Osteocyte (in vitro differentiated cells): ENCODE measurements around the gene LENEP. TPM values are rescaled to one million over a fixed set of nuclear protein-coding genes. Genes with fewer than 3 reads are reported as not detected.

Source experiments
- DNase-seq: peaks from one replicate; pipeline ENCODE4 v3.0.0; 2021; ENCODE audit warnings: mixed read lengths; ENCODE audit not compliant: unreplicated experiment; ENCODE audit errors: extremely low spot score
- H3K27ac Mint-ChIP-seq: one replicate; pipeline ENCODE4 v1.8.0; 2021; ENCODE audit warnings: mild to moderate bottlenecking, mixed read lengths; ENCODE audit not compliant: unreplicated experiment
- H3K27me3 Mint-ChIP-seq: one replicate; pipeline ENCODE4 v1.8.0; 2021; ENCODE audit warnings: mixed read lengths; ENCODE audit not compliant: unreplicated experiment
- H3K36me3 Mint-ChIP-seq: one replicate; pipeline ENCODE4 v1.8.0; 2021; ENCODE audit warnings: mixed read lengths; ENCODE audit not compliant: unreplicated experiment
- H3K4me1 Mint-ChIP-seq: one replicate; pipeline ENCODE4 v1.8.0; 2021; ENCODE audit warnings: mixed read lengths; ENCODE audit not compliant: unreplicated experiment
- H3K4me3 Mint-ChIP-seq: one replicate; pipeline ENCODE4 v1.8.0; 2021; ENCODE audit warnings: mild to moderate bottlenecking, moderate library complexity, mixed read lengths; ENCODE audit not compliant: unreplicated experiment
- H3K9me3 Mint-ChIP-seq: one replicate; pipeline ENCODE4 v1.8.0; 2021; ENCODE audit warnings: mixed read lengths; ENCODE audit not compliant: unreplicated experiment
- total RNA-seq: library from RNA; stranded (reverse); gene quantifications from 2 replicates; pipeline ENCODE4 v1.2.1, GENCODE V29; 2021
- TF ChIP-seq, protein P1 (sequence below): fragments of 200-600 bp; sonication (generic); IDR thresholded peaks from 2 replicates; pipeline ENCODE4 v1.5.0; 2021; ENCODE audit warnings: antibody characterized with exemption, mild to moderate bottlenecking, moderate library complexity

Gene LENEP
- total RNA-seq, 1 donor from 2014 or later: not detected

DNA sequence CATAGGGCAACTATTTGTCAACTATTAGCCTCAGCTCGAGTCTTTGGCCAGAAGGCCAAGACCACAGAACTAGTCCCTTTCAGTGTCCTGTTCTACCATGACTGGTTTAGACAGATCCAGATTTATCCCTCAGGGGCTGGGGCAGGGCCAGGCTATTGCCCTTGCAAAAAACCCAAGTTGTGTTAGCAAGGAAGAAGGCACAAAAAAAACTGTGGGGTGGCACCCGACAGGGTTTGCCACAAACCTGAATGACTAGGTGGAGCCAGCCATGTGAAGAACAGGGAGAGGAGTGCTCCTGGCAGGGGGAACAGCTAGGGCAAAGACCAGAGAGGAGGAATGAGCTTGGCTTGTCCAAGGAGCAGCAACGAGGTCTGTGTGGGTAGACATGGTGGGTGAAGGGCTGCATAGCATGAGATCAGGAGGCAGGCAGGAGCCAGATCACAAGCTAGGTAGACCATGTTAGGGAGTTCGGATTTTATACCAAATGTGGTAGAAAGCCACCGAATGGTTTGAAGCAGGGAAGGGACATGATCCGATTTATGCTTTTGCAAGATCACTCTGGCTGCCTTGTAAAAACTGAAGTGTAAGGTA is 44.6 kb downstream of the LENEP start:
- TF ChIP-seq, protein P1, sequence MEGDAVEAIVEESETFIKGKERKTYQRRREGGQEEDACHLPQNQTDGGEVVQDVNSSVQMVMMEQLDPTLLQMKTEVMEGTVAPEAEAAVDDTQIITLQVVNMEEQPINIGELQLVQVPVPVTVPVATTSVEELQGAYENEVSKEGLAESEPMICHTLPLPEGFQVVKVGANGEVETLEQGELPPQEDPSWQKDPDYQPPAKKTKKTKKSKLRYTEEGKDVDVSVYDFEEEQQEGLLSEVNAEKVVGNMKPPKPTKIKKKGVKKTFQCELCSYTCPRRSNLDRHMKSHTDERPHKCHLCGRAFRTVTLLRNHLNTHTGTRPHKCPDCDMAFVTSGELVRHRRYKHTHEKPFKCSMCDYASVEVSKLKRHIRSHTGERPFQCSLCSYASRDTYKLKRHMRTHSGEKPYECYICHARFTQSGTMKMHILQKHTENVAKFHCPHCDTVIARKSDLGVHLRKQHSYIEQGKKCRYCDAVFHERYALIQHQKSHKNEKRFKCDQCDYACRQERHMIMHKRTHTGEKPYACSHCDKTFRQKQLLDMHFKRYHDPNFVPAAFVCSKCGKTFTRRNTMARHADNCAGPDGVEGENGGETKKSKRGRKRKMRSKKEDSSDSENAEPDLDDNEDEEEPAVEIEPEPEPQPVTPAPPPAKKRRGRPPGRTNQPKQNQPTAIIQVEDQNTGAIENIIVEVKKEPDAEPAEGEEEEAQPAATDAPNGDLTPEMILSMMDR: no peak
- Mint-ChIP-seq H3K27me3 (no peaks in the 10 kb centered on the region), H3K36me3 (no peaks in the 10 kb centered on the region), H3K27ac (no peak overlapping the region), H3K4me1 (no peaks in the 10 kb centered on the region), H3K9me3 (no peaks in the 10 kb centered on the region), H3K4me3 (no peak overlapping the region)
- DNase-seq: no peak

GRCh38 chr1:155038602-155039307 is 45.4 kb downstream of the LENEP start:
- DNase-seq: no peak
- H3K27me3 Mint-ChIP-seq: no peaks in the 10 kb centered on the region
- H3K9me3 Mint-ChIP-seq: no peaks in the 10 kb centered on the region
- H3K27ac Mint-ChIP-seq: no peak overlapping the region
- no peaks in the 10 kb centered on the region for H3K36me3 Mint-ChIP-seq
- H3K4me3 Mint-ChIP-seq: no peak overlapping the region
- H3K4me1 Mint-ChIP-seq: peaks cover 2% of the 10 kb centered on the region
- TF ChIP-seq, protein P1: no peak

- Mint-ChIP-seq H3K4me1 (peaks cover 4% of the 10 kb centered on the region), H3K27ac (no peak overlapping the region), H3K4me3 (no peak overlapping the region), H3K27me3 (no peaks in the 10 kb centered on the region), H3K9me3 (no peaks in the 10 kb centered on the region), H3K36me3 (no peaks in the 10 kb centered on the region)
- TF ChIP-seq, protein P1: no peak
- no peak for DNase-seq
Measured at GRCh38 chr1:155039308-155039669, 45.9 kb downstream of the LENEP start.

GRCh38 chr1:155040358-155041093 is 47.1 kb downstream of the LENEP start:
- Mint-ChIP-seq H3K27ac (no peak overlapping the region), H3K4me1 (peaks cover 9% of the 10 kb centered on the region), H3K36me3 (no peaks in the 10 kb centered on the region), H3K4me3 (no peak overlapping the region), H3K27me3 (no peaks in the 10 kb centered on the region), H3K9me3 (no peaks in the 10 kb centered on the region)
- TF ChIP-seq, protein P1: no peak
- DNase-seq: no peak

GRCh38 chr1:155042789-155043188 is 49.4 kb downstream of the LENEP start:
- no peak for DNase-seq
- no peaks in the 10 kb centered on the region for H3K9me3 Mint-ChIP-seq
- no peak overlapping the region for H3K4me3 Mint-ChIP-seq
- no peaks in the 10 kb centered on the region for H3K36me3 Mint-ChIP-seq
- H3K4me1 Mint-ChIP-seq: peaks cover 9% of the 10 kb centered on the region
- TF ChIP-seq, protein P1: no peak
- H3K27ac Mint-ChIP-seq: no peak overlapping the region
- no peaks in the 10 kb centered on the region for H3K27me3 Mint-ChIP-seq
